ENCODE data around the gene BAHCC1.

The BAHCC1 gene

GRCh38 chr17:81494626-81495377 is 99.5 kb downstream of the BAHCC1 start:
- no peak for DNase-seq

- DNase-seq, result no peak
Measured at GRCh38 chr17:81498953-81499600, 103.8 kb downstream of the BAHCC1 start.

GRCh38 chr17:81499601-81499970 is 104.3 kb downstream of the BAHCC1 start:
- no peak for DNase-seq

GRCh38 chr17:81500047-81500446 is 104.8 kb downstream of the BAHCC1 start:
- no peak for DNase-seq

GRCh38 chr17:81502471-81503017 is 107.3 kb downstream of the BAHCC1 start:
- DNase-seq, result no peak

DNA sequence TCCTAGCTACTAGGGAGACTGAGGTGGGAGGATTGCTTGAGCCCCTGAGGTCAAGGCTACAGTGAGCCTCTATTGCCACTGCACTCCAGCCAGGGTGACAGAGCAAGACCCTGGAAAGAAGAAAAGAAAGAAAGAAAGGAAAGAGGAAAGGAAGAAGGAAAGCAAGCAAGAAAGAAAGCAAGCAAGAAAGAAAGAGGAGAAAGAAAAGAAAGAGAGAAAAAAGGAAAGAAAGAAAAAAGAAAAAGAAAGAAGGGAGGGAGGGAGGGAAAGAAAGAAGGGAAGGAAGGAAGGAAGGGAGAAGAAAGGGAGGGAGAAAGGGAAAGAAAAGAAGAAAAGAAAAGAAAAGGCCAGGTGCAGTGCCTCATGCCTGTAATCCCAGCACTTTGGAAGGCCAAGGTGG is 108.4 kb downstream of the BAHCC1 start:
- no peak for DNase-seq

GRCh38 chr17:81508639-81509206 is 113.5 kb downstream of the BAHCC1 start:
- peak in 3 of 4 experiments; percentile 48 to 60 (median 53) for DNase-seq

GRCh38 chr17:81509207-81509971 is 114.1 kb downstream of the BAHCC1 start:
- peak; percentile 45 to 76 (median 69) for DNase-seq

DNA sequence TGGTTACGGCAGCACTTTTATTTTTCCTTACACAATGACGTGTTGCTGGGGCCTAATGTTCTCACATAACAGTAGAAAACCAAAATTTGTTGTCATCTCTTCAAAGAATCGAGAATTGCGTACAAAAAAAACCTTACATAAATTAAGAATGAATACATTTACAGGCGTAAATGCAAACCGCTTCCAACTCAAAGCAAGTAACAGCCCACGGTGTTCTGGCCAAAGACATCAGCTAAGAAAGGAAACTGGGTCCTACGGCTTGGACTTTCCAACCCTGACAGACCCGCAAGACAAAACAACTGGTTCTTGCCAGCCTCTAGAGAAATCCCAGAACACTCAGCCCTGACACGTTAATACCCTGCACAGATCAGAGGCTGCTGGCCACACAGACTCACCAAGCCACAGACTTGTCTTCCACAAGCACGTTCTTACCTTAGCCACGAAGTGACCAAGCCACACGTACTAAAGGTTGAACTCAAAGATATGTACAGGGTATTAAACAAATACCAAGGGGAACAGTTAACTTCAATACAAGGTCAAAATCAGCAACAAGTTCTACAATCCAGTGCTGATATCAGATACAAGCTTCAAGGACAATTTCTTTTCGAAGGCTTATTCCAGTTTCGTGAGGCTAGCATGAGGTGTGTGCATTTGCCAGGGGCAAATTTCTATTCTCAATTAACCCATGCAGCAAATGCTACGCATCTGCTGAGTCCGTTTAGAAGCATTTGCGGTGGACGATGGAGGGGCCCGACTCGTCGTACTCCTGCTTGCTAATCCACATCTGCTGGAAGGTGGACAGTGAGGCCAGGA is 114.9 kb downstream of the BAHCC1 start:
- no peak for DNase-seq

GRCh38 chr17:81510785-81511553 is 115.7 kb downstream of the BAHCC1 start:
- DNase-seq, result peak in 3 of 4 experiments; percentile 42 to 64 (median 47)

DNA sequence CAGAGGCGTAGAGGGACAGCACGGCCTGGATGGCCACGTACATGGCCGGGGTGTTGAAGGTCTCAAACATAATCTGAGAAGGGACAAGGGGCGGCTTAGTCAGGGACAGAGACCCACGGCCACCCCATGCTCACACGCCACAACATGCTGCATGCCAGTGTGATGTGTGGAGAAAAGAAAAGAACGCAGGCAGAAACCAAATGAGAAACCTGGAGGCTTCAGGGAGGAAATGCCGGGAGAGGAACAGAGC is 116.2 kb downstream of the BAHCC1 start:
- DNase-seq, result no peak

GRCh38 chr17:81511804-81512561 is 116.7 kb downstream of the BAHCC1 start:
- peak in 3 of 4 experiments; percentile 45 to 68 (median 47) for DNase-seq

GRCh38 chr17:81512562-81513371 is 117.5 kb downstream of the BAHCC1 start, which contains the start of gene ACTG1:
Gene ACTG1 (minus strand): TSS chr17:81512799. CDS start chr17:81512354, 445 bp downstream.
- DNase-seq, result peak; percentile 96 to 98 (median 97)

DNA sequence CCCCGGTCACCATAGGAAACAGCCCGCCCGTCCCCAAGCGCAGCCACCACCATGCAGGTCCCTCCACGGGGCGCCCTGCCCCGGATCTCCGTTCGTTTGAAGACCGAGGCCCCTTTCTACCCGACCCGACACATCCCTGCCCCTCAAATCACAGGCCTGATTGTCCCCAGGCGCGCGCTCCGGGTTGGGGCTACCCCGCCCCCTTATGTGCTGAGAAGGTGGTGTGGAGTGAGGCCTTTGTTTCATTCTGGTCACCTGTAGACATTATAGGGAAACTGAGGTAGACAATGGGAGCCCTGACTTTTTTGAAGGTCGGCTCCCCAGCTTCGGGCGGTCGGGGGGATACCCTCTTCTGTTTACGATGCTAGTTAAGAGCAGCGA is 118.1 kb downstream of the BAHCC1 start:
- peak; percentile 56 to 74 (median 67) for DNase-seq

- peak; percentile 63 to 87 (median 74) for DNase-seq
Measured at GRCh38 chr17:81513753-81514488, 118.7 kb downstream of the BAHCC1 start.

DNA sequence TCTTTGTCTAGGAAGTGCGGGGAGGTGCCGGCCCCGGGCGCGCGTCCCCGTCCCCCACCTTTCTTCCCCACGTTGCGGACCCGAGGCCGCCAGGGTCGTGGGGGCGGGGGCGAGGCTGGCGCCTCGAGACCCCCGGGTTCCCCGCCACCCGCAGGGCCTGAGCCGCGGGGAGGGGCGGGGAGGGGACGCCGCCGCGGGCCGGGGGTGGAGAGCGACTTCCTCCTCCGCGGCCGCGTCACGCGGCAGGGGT is 119.2 kb downstream of the BAHCC1 start:
- DNase-seq, result no peak

- DNase-seq, result peak; percentile 78 to 92 (median 86)
Measured at GRCh38 chr17:81514739-81515529, 119.7 kb downstream of the BAHCC1 start.

DNA sequence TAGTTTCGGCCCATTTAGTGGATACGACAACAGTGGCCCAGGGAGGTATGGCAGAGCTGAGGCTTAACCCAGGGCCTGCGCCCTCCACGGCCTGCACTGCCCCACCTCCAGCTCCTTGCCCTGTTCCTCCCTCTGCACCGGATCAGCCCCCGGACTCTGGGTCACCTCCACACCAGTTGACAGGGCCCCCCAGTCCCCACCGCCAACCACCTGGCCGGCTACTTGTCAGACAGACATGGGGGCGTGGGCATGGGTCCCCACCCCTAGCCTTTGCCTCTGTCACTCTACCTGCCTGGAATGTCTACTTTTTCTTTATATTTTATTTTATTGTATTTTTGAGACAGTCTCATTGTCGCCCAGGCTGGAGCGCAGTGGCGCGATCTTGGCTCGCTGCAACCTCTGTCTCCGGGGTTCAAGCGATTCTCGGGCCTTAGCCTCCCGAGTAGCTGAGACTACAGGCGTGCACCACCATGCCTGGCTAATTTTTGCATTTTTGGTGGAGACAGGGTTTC is 120.3 kb downstream of the BAHCC1 start:
- no peak for DNase-seq

All from suppressor macrophage (primary cell).